M059J (cell line): ENCODE measurements around the gene HLA-DOB. TPM values are rescaled to one million over a fixed set of nuclear protein-coding genes. Genes with fewer than 3 reads are reported as not detected.

ENCODE experiments used
- total RNA-seq: library from RNA; depleted of rRNA; stranded (reverse); fragments of >200 nt; shearing (Covaris generic); gene quantifications from 2 replicates; pipeline ENCODE4 v1.2.3, GENCODE V29; 2014; rRNA removed

HLA-DOB gene
- total RNA-seq, 1 experiment from 2014 or later, result 6.3 TPM

Other genes with a start within 250 kb of the HLA-DOB start
- 0.17 TPM in 1 of 2 replicates, not detected in the other for gene HLA-DRB1, start 227.2 kb downstream of the HLA-DOB start, total RNA-seq
- gene HLA-DQA1, start 179.6 kb downstream of the HLA-DOB start, total RNA-seq, result not detected in 2 replicates
- gene HLA-DQB1, start 150.3 kb downstream of the HLA-DOB start, total RNA-seq, result not detected in 2 replicates
- gene HLA-DQA2, start 75.6 kb downstream of the HLA-DOB start, total RNA-seq, result not detected in 2 replicates
- gene HLA-DQB2, start 53.5 kb downstream of the HLA-DOB start, total RNA-seq, result not detected in 2 replicates
- 45.6 and 67.8 TPM in 2 replicates for gene TAP2, start 21.7 kb upstream of the HLA-DOB start, total RNA-seq
- gene PSMB8, start 27.0 kb upstream of the HLA-DOB start, total RNA-seq, result 350 and 427 TPM in 2 replicates
- gene TAP1, start 36.7 kb upstream of the HLA-DOB start, total RNA-seq, result 356 and 472 TPM in 2 replicates
- gene PSMB9, start 37.2 kb upstream of the HLA-DOB start, total RNA-seq, result 339 and 412 TPM in 2 replicates
- 5.1 and 8.3 TPM in 2 replicates for gene HLA-DMB, start 124.0 kb upstream of the HLA-DOB start, total RNA-seq
- 11.4 and 12.3 TPM in 2 replicates for gene HLA-DMA, start 136.1 kb upstream of the HLA-DOB start, total RNA-seq
- gene BRD2, start 151.6 kb upstream of the HLA-DOB start, total RNA-seq, result 148 and 223 TPM in 2 replicates
- not detected in 2 replicates for gene HLA-DOA, start 192.6 kb upstream of the HLA-DOB start, total RNA-seq